HT1080 (cell line): Measurements from ENCODE around the gene C3orf18. TPM values are rescaled to one million over a fixed set of nuclear protein-coding genes. Genes with fewer than 3 reads are reported as not detected.

Source experiments
- DNase-seq: peaks from one replicate; pipeline ENCODE4 v3.0.0-alpha.2; 2015; ENCODE audit warnings: low read depth
- total RNA-seq: library from RNA; depleted of rRNA; stranded (reverse); fragments of >200 nt; shearing (Covaris generic); gene quantifications from 2 replicates; pipeline ENCODE4 v1.2.3, GENCODE V29; 2014

C3orf18 gene
- total RNA-seq, 1 experiment from 2014 or later: 2.5 TPM

DNA sequence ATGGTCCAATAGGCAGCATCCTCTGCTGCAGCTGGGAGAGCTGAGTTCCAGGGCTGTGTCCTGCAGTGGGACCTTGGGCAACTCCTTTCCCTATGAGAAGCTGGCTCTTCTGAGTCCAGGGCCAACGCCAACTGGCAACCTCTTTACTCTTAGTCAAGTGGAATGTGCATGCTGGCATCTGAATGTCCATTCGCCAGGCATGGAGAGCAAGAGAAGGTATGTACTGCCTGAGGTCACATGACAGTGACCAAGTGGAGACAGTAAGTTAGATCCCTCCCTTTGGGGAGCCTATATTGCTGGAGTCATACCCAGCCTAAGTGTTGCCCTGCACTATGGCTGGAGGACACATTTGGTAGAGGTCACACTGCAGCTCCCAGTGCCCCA, 13.9 kb upstream of the C3orf18 start:
- DNase-seq: no peak

DNA sequence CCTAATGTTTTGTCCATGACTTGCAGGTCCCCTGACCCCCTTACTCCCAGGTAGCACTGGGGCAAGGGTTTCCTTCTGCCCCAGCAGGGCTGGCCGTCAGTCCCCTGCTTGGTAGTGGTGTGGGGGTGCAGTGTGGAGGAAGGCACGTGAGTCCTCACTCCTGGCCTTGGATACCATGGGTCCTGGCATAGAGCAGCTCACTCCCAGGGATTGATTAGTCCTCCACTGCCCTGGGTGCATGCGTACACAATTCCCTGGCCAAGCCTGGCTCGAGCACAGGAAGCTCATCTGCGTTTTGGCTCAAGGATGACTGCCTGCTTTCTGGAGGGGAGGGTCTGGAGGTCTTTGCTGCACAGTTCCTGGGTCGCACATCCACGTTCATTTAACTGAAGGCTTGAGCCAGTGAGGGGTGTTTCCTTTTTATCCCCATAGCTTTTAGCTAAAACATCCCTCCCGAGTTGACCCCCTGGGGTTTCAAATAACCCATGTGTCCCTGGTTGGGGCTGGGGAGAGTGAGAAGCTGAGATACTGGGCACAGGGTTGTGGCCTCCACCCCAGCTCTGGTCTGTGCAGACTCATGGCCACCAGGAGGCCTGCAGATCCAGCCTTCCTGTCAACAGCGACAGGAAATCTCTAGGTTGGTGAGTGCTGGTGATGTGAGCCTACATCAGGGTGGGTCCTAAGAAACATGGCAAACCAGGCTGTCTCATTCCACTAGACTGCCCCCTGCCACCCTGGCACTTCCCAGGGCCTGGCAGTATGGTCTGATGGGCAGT, 13.3 kb upstream of the C3orf18 start:
- DNase-seq: no peak

- DNase-seq: no peak
Measured at GRCh38 chr3:50577348-50577747, 9.8 kb upstream of the C3orf18 start.

- DNase-seq: peak; percentile 54
Measured at GRCh38 chr3:50575372-50575771, 7.8 kb upstream of the C3orf18 start.

- DNase-seq: no peak
Measured at GRCh38 chr3:50574444-50574831, 6.9 kb upstream of the C3orf18 start.

- DNase-seq: no peak
Measured at GRCh38 chr3:50573566-50574443, 6.3 kb upstream of the C3orf18 start.

DNA sequence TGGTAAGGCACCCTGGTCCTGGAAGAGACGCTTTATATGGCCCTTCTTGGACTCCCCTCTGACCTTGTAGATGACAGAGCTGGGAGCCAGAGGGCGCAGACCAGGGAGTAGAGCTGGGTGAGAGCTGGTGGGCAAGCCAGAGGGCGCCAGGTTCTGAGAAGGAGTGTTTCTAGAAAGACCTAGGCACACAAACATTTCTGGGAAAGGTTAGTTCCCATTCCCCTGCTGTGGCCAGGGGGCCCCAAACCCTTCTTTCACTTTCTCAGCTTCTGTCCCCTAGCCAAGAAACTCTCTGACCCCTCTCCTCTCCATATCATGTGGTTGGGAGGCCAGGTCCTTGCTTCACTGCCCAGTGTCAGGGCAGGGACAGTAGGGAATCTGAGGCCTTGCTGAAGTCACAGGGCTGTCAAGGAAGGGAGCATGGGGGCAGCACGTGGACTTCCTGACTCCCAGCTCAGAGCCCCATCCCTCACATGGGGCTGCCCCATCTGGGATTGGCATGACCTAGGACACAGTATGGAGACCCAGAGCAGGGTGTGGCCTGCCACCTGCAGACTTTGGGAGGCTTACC, 5.3 kb upstream of the C3orf18 start:
- no peak for DNase-seq

GRCh38 chr3:50572158-50572557, 4.6 kb upstream of the C3orf18 start:
- peak; percentile 71 for DNase-seq

GRCh38 chr3:50571486-50571885, 3.9 kb upstream of the C3orf18 start:
- no peak for DNase-seq

GRCh38 chr3:50570508-50571279, 3.1 kb upstream of the C3orf18 start:
- DNase-seq: no peak

GRCh38 chr3:50568947-50569749, 1.6 kb upstream of the C3orf18 start, which contains the start of gene HEMK1:
TSS of gene HEMK1 (plus strand) at chr3:50569522. CDS start at chr3:50571105, 1,583 bp downstream.
- peak; percentile 90 for DNase-seq

DNA sequence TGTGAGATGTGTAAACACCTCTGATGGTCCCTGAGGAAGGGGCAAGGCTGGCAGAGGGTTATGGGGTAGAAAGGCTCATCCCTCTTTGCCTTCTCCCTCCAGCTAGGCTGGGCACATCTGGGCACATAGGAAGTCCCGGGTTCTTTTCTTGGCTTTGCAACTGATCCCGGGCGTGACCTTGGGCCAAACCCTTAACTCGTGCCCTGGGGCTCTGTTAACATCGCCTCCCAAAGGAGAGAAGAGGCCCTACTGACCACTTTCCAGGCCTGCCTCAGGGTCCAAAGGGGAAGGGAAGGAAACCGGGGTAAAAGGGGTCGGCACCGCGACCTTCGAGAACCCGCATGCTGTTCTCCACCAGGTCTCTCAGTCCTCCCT, 549 bp downstream of the C3orf18 start:
- DNase-seq: no peak

DNA sequence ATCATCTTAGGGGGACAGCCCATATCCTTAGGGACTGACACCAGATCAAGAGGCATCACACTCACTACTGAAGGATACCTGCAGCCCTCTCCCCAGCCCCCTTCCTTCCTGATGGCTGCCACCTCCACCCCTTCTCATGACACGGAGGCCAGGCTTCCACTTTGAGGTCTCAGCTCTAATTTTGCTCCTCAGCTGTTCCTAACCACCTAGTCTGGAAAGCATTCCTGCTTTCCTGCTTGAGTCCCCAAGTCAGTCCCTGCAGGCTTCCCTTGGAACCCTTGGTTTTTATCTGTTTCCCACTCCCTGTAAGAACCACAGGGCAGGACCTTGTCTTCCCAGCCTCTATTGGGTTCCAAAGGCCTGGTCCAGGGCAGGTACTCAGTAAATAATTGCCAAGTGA, 3.2 kb downstream of the C3orf18 start:
- DNase-seq: no peak

GRCh38 chr3:50563867-50564266, 3.7 kb downstream of the C3orf18 start:
- no peak for DNase-seq

- peak; percentile 65 for DNase-seq
Measured at GRCh38 chr3:50562861-50563260, 4.7 kb downstream of the C3orf18 start.

- no peak for DNase-seq
Measured at GRCh38 chr3:50559702-50560101, 7.8 kb downstream of the C3orf18 start.

DNA sequence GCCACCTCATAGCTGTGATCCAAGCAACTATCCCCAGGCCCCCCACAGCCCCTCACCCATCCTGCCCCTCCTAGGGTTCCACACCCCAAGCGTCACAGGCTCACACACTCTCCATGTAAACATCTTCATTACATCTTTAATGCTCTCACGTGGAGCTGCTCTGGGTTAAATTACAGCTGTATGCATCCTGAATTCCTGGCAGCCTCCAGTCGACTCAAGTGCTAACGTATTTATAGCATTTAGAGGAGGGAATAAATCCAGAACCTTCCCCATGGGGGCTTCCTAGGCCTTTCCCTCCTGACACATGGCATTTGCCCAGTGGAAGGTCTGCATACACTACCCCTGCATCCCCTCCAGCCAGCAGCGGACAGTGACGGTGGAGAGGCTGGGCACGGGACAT, 9.6 kb downstream of the C3orf18 start:
- no peak for DNase-seq

- DNase-seq: no peak
Measured at GRCh38 chr3:50557106-50557505, 10.4 kb downstream of the C3orf18 start.

GRCh38 chr3:50554553-50554952, 13.0 kb downstream of the C3orf18 start:
- peak; percentile 36 for DNase-seq

- no peak for DNase-seq
Measured at GRCh38 chr3:50552598-50552997, 14.9 kb downstream of the C3orf18 start.
